Thyroid gland (tissue), 4 donors: ENCODE data around the gene EPB41.

ENCODE experiments used
- CTCF ChIP-seq, 6 experiments: fragments of 200-600 bp in 3 of 6; fragments of 450-650 bp in 3 of 6; sonication (generic) in 3 of 6; IDR thresholded peaks; one replicate each; pipeline ENCODE4 v1.5.1; 2016 to 2019; ENCODE audit warnings: antibody characterized with exemption in 6 of 6, mild to moderate bottlenecking in 2 of 6, inconsistent platforms in 1 of 6, moderate library complexity in 1 of 6
- POLR2A ChIP-seq, 2 donors: fragments of 450-650 bp; IDR thresholded peaks; one replicate each; pipeline ENCODE4 v1.6.1; 2017; ENCODE audit warnings: antibody characterized with exemption in 2 of 2, mild to moderate bottlenecking in 2 of 2, moderate library complexity in 1 of 2

GRCh38 chr1:28956038-28956464, 41.7 kb downstream of the EPB41 start:
- TF ChIP-seq CTCF (IDR thresholded peaks at IDR 0.05) (no peak), POLR2A (IDR thresholded peaks at IDR 0.05) (no peak)
